H1 (cell line): ENCODE measurements around the gene FAM83G. TPM values are rescaled to one million over a fixed set of nuclear protein-coding genes. Genes with fewer than 3 reads are reported as not detected.

Experiments
- CTCF ChIA-PET: fragments of 300-600 bp; sonication (Branson Sonifier 250); formaldehyde crosslinking; loops from one replicate; lab custom pipeline; 2021; ENCODE audit not compliant: partially characterized antibody; lab: Charles Lee
- POLR2A ChIA-PET: fragments of 300-600 bp; sonication (Branson Sonifier 250); formaldehyde crosslinking; loops from one replicate; lab custom pipeline; 2021; ENCODE audit warnings: inconsistent platforms; ENCODE audit not compliant: partially characterized antibody; lab: Charles Lee
- DNase-seq, 2 experiments: peaks; one replicate each; pipeline versions ENCODE4 v3.0.0 to v3.0.0-alpha.2; 2010 to 2022; ENCODE audit warnings: low spot score in 2 of 2, low read depth in 1 of 2, mixed read lengths in 1 of 2
- FAIRE-seq: peaks from 2 replicates; lab custom pipeline; 2011; peaks lifted over from hg19 to GRCh38; lab: Jason Lieb, UNC
- H2AFZ ChIP-seq: 2 replicates; pipeline ENCODE4 v1.8.1; 2012; ENCODE audit warnings: low read length, inconsistent platforms
- H2AK5ac ChIP-seq: 2 replicates; pipeline ENCODE4 v1.6.1; 2013; ENCODE audit warnings: low read depth, low read length
- H2BK120ac ChIP-seq: replicated peaks from 2 replicates; pipeline ENCODE3; 2013; ENCODE audit warnings: low read depth, low read length, inconsistent platforms
- H2BK12ac ChIP-seq: 2 replicates; pipeline ENCODE4 v1.6.1; 2013; ENCODE audit warnings: low read depth, low read length
- H2BK15ac ChIP-seq: 2 replicates; pipeline ENCODE4 v1.6.1; 2013; ENCODE audit warnings: low read length
- H2BK20ac ChIP-seq: 2 replicates; pipeline ENCODE4 v1.6.1; 2013; ENCODE audit warnings: low read length
- H2BK5ac ChIP-seq: 2 replicates; pipeline ENCODE4 v1.6.1; 2013; ENCODE audit warnings: low read depth, low read length
- H3K14ac ChIP-seq: 2 replicates; pipeline ENCODE4 v1.6.1; 2013; ENCODE audit warnings: inconsistent platforms; ENCODE audit not compliant: insufficient read length
- H3K18ac ChIP-seq: 2 replicates; pipeline ENCODE4 v1.6.1; 2013; ENCODE audit warnings: low read length; ENCODE audit errors: extremely low read depth
- H3K23ac ChIP-seq: 2 replicates; pipeline ENCODE4 v1.6.1; 2013; ENCODE audit warnings: inconsistent platforms; ENCODE audit not compliant: insufficient read length
- H3K23me2 ChIP-seq: 2 replicates; pipeline ENCODE4 v1.6.1; 2013; ENCODE audit warnings: low read depth, low read length
- H3K27ac ChIP-seq: 2 replicates; pipeline ENCODE4 v1.6.1; 2011; ENCODE audit warnings: low read depth, low read length, inconsistent platforms
- H3K27me3 ChIP-seq, 4 experiments: replicated peaks in 1 of 4; 1 replicate in 1 of 4; 2 replicates in 3 of 4; pipeline versions ENCODE4 v1.6.1 to v1.8.1; 2011 to 2013; ENCODE audit warnings: low read length in 3 of 4, mild to moderate bottlenecking in 3 of 4, inconsistent platforms in 2 of 4, mixed read lengths in 2 of 4, moderate library complexity in 1 of 4; ENCODE audit not compliant: control insufficient read depth in 3 of 4, insufficient read depth in 3 of 4; ENCODE audit errors: extremely low read depth in 1 of 4
- H3K36me3 ChIP-seq, 4 experiments: 2 replicates each; pipeline versions ENCODE4 v1.6.1 to v1.8.1; 2011 to 2013; ENCODE audit warnings: mild to moderate bottlenecking in 4 of 4, low read length in 3 of 4, moderate library complexity in 2 of 4, control low read depth in 1 of 4, inconsistent platforms in 1 of 4; ENCODE audit not compliant: insufficient read depth in 4 of 4, control insufficient read depth in 2 of 4
- H3K4ac ChIP-seq: replicated peaks from 2 replicates; pipeline ENCODE3; 2013; ENCODE audit warnings: low read length, low read depth, mixed read lengths, inconsistent platforms; ENCODE audit not compliant: insufficient read length
- H3K4me1 ChIP-seq, 4 experiments: replicated peaks in 1 of 4; 1 replicate in 1 of 4; 2 replicates in 3 of 4; pipeline versions ENCODE4 v1.6.1 to v1.8.1; 2011 to 2013; ENCODE audit warnings: low read length in 3 of 4, inconsistent platforms in 2 of 4, mixed read lengths in 1 of 4; ENCODE audit not compliant: insufficient read depth in 4 of 4, control insufficient read depth in 3 of 4
- H3K4me2 ChIP-seq, 2 experiments: 2 replicates each; pipeline versions ENCODE4 v1.6.1 to v1.8.1; 2011 to 2013; ENCODE audit warnings: low read depth in 2 of 2, low read length in 2 of 2, control low read depth in 1 of 2, inconsistent platforms in 1 of 2, mild to moderate bottlenecking in 1 of 2; ENCODE audit not compliant: insufficient read depth in 1 of 2
- H3K4me3 ChIP-seq, 4 experiments: fragments of 200-600, 300-600 bp in 1 of 4; sonication (generic), shearing (Covaris generic), sonication (Bioruptor Twin) in 1 of 4; 2 replicates each; pipeline versions ENCODE4 v1.5.1 to v1.8.1; 2011 to 2016; ENCODE audit warnings: low read length in 4 of 4, low read depth in 3 of 4, control low read depth in 2 of 4, inconsistent platforms in 2 of 4, mild to moderate bottlenecking in 2 of 4, mixed read lengths in 1 of 4, moderate library complexity in 1 of 4; ENCODE audit not compliant: insufficient read depth in 2 of 4; ENCODE audit errors: extremely low read depth in 1 of 4
- H3K56ac ChIP-seq: replicated peaks from 2 replicates; pipeline ENCODE3; 2013; ENCODE audit warnings: low read depth, mild to moderate bottlenecking, mixed read lengths, low read length, inconsistent platforms; ENCODE audit not compliant: insufficient read length
- H3K79me1 ChIP-seq: 2 replicates; pipeline ENCODE4 v1.6.1; 2013; ENCODE audit warnings: low read depth, low read length, control low read depth
- H3K79me2 ChIP-seq, 2 experiments: 2 replicates each; pipeline versions ENCODE4 v1.6.1 to v1.8.1; 2012 to 2013; ENCODE audit warnings: low read length in 2 of 2, mild to moderate bottlenecking in 2 of 2, inconsistent platforms in 1 of 2; ENCODE audit not compliant: insufficient read depth in 2 of 2, control insufficient read depth in 1 of 2
- H3K9ac ChIP-seq, 4 experiments: replicated peaks in 1 of 4; 1 replicate in 1 of 4; 2 replicates in 3 of 4; pipeline versions ENCODE4 v1.6.1 to v1.8.1; 2011 to 2013; ENCODE audit warnings: low read depth in 3 of 4, low read length in 3 of 4, control low read depth in 2 of 4, mild to moderate bottlenecking in 2 of 4, moderate library complexity in 2 of 4, inconsistent platforms in 1 of 4; ENCODE audit errors: extremely low read depth in 1 of 4
- H3K9me3 ChIP-seq, 2 experiments: 2 replicates each; pipeline versions ENCODE4 v1.6.1 to v1.8.1; 2012 to 2013; ENCODE audit warnings: mild to moderate bottlenecking in 2 of 2, moderate library complexity in 2 of 2, control low read depth in 1 of 2, inconsistent platforms in 1 of 2, low read depth in 1 of 2, low read length in 1 of 2, mixed read lengths in 1 of 2; ENCODE audit not compliant: insufficient read depth in 2 of 2
- H4K20me1 ChIP-seq, 2 experiments: replicated peaks in 1 of 2; 2 replicates each; pipeline versions ENCODE3 to v1.8.1; 2011 to 2013; ENCODE audit warnings: inconsistent platforms in 2 of 2, low read length in 2 of 2, mild to moderate bottlenecking in 1 of 2; ENCODE audit not compliant: insufficient read depth in 2 of 2, control insufficient read depth in 1 of 2
- H4K5ac ChIP-seq: 2 replicates; pipeline ENCODE4 v1.6.1; 2013; ENCODE audit warnings: low read length, low read depth, mixed read lengths, inconsistent platforms; ENCODE audit not compliant: insufficient read length
- H4K8ac ChIP-seq: 2 replicates; pipeline ENCODE4 v1.8.0; 2013; ENCODE audit warnings: mild to moderate bottlenecking, moderate library complexity, low read length, inconsistent platforms; ENCODE audit not compliant: insufficient read depth; ENCODE audit errors: extremely low read depth
- H4K91ac ChIP-seq: replicated peaks from 2 replicates; pipeline ENCODE3; 2013; ENCODE audit warnings: low read length, mixed read lengths, inconsistent platforms; ENCODE audit not compliant: insufficient read length
- E2F6 ChIP-seq: IDR thresholded peaks from 2 replicates; pipeline ENCODE4 v1.6.1; 2012; ENCODE audit warnings: inconsistent platforms
- GABPA ChIP-seq: IDR thresholded peaks from 2 replicates; pipeline ENCODE4 v1.6.1; 2011; ENCODE audit warnings: mild to moderate bottlenecking, low read length, moderate library complexity, borderline replicate concordance; ENCODE audit not compliant: insufficient read depth
- GTF2F1 ChIP-seq: IDR thresholded peaks from 2 replicates; pipeline ENCODE4 v1.6.1; 2012; ENCODE audit warnings: low read depth, low read length, improper control_type of control experiment, borderline replicate concordance
- JUN ChIP-seq: IDR thresholded peaks from 2 replicates; pipeline ENCODE4 v1.6.1; 2011; ENCODE audit warnings: low read depth, mild to moderate bottlenecking, improper control_type of control experiment, low read length
- NRF1 ChIP-seq: IDR thresholded peaks from 2 replicates; pipeline ENCODE4 v1.6.1; 2011; ENCODE audit warnings: mild to moderate bottlenecking, low read depth, low read length, improper control_type of control experiment
- RAD21 ChIP-seq, 2 experiments: IDR thresholded peaks in 1 of 2; conservative IDR thresholded peaks in 1 of 2; 2 replicates each; pipeline ENCODE4 v1.6.1; 2011; ENCODE audit warnings: low read depth in 2 of 2, low read length in 2 of 2, improper control_type of control experiment in 1 of 2, inconsistent platforms in 1 of 2, mild to moderate bottlenecking in 1 of 2, moderate library complexity in 1 of 2
- RNF2 ChIP-seq: fragments of 200-900, 300-1000 bp; sonication (generic); IDR thresholded peaks from 2 replicates; pipeline ENCODE4 v1.7.1; 2016; ENCODE audit warnings: borderline replicate concordance, low read depth, mild to moderate bottlenecking, antibody characterized with exemption, low read length; ENCODE audit not compliant: poor library complexity, severe bottlenecking; ENCODE audit errors: missing control alignments
- SP4 ChIP-seq: IDR thresholded peaks from 2 replicates; pipeline ENCODE4 v1.6.1; 2012; ENCODE audit warnings: low read length, inconsistent platforms
- ZNF274 ChIP-seq: IDR thresholded peaks from 2 replicates; pipeline ENCODE4 v1.7.0; 2012; ENCODE audit warnings: low read length, borderline replicate concordance; ENCODE audit errors: extremely low read depth
- WGBS, 2 experiments: shearing (Covaris generic) in 1 of 2; methylation state at CpG; one replicate each; pipeline versions ENCODE4 v1.1.6 to v1.1.7; 2013 to 2015; ENCODE audit warnings: low lambda C conversion rate in 2 of 2, mixed read lengths in 2 of 2, inconsistent platforms in 1 of 2, low coverage in 1 of 2, missing lambda C conversion rate in 1 of 2; ENCODE audit not compliant: insufficient replicate concordance in 2 of 2, insufficient coverage in 1 of 2, insufficient read length in 1 of 2; ENCODE audit errors: extremely low coverage in 1 of 2, missing lambda C conversion rate in 1 of 2; 5-methylcytosine and 5-hydroxymethylcytosine counted together
- polyA plus RNA-seq, 7 experiments: library from polyadenylated mRNA; depleted of rRNA in 3 of 7; stranded (reverse) in 5 of 7; unstranded in 2 of 7; fragments of >200 nt in 5 of 7; fragments of 200-250 nt in 2 of 7; gene quantifications; 1 replicate in 5 of 7; 2 replicates in 1 of 7; 4 replicates in 1 of 7; pipeline versions ENCODE4 v1.2.1 to v1.2.3, GENCODE V29; 2011 to 2013; ENCODE audit warnings: missing spikeins in 2 of 7, mixed read lengths in 2 of 7
- total RNA-seq: library from RNA; stranded (reverse); fragmentation: NEBNext Ultra II Directional; extraction: Animal tissue kit (Norgen Biotek cat#: 25700); gene quantifications from 2 replicates; pipeline ENCODE4 v1.2.1, GENCODE V29; 2021

Gene FAM83G
- total and polyA plus RNA-seq, 2 of the 8 experiments (the other 6 are each of a cell fraction or from before 2014, with no cell fraction given), result 15.4 to 29.0 TPM

- H3K23ac ChIP-seq, result no peak overlapping the region
- H3K4me3 ChIP-seq, result no peak overlapping the region
- peaks cover 0 to 4% (median 0%) of the 10 kb centered on the region in 4 experiments; a peak in 2 of 7 replicates for H3K4me1 ChIP-seq
- no peak overlapping the region for H3K14ac ChIP-seq
- no peak overlapping the region for H2BK20ac ChIP-seq
- H3K4me2 ChIP-seq, result no peak overlapping the region
- no peak overlapping the region for H4K5ac ChIP-seq
- FAIRE-seq (no peak), DNase-seq (no peak)
- H2BK15ac ChIP-seq, result no peak overlapping the region
- POLR2A ChIA-PET, result interaction anchor here (1.2 kb wide), 1 partner anchor 23 kb away, joined by 3 read pairs; the partner anchor contains the start of gene FAM83G
- H3K79me1 ChIP-seq, result peaks cover 7% of the 10 kb centered on the region; the same call in 1 of the 2 replicates
- H3K79me2 ChIP-seq, result no peaks in the 10 kb centered on the region
- H2AFZ ChIP-seq, result no peak overlapping the region
- H2BK5ac ChIP-seq, result no peak overlapping the region
- H2BK12ac ChIP-seq, result no peak overlapping the region
- no peak overlapping the region for H3K27ac ChIP-seq
- no peaks in the 10 kb centered on the region for H3K9me3 ChIP-seq
- no peaks in the 10 kb centered on the region for H3K27me3 ChIP-seq
- 83% methylated on average over 5 of the region's 6 CpGs; no CpG with 5 or more reads in 1 of the 2 experiments for WGBS, 2 experiments
- H3K18ac ChIP-seq, result no peak overlapping the region
- no peaks in the 10 kb centered on the region for H3K23me2 ChIP-seq
- H2BK120ac ChIP-seq, result no peak overlapping the region
- no peak overlapping the region for H3K56ac ChIP-seq
- no peak overlapping the region for H4K8ac ChIP-seq
- H3K9ac ChIP-seq, result no peak overlapping the region
- H3K36me3 ChIP-seq, result peaks cover 10 to 24% (median 21%) of the 10 kb centered on the region in 4 experiments
- H2AK5ac ChIP-seq, result no peak overlapping the region
- no peak overlapping the region for H3K4ac ChIP-seq
- H4K20me1 ChIP-seq, result peaks cover 6 to 20% of the 10 kb centered on the region in 2 experiments
- no peak overlapping the region for H4K91ac ChIP-seq
- CTCF ChIA-PET, result interaction anchor here (1.0 to 4.9 kb wide), 4 partner anchors 11 to 21 kb away, joined by 3 to 30 read pairs (median 4); no protein-coding TSS in a partner anchor
- no peak for TF ChIP-seq JUN
- no peak for TF ChIP-seq RAD21 (IDR thresholded peaks at IDR 0.05 in 1 of 2, conservative IDR thresholded peaks at IDR 0.05 in 1 of 2; ENCODE audit: low read depth in 2 of 2, low read length in 2 of 2)
- TF ChIP-seq NRF1, result no peak
- TF ChIP-seq SP4, result no peak
- TF ChIP-seq GABPA, result no peak
- no peak for TF ChIP-seq ZNF274
- TF ChIP-seq RNF2, result no peak
- TF ChIP-seq GTF2F1, result no peak
- TF ChIP-seq E2F6, result no peak
Measured at GRCh38 chr17:18981335-18981641, 23.3 kb downstream of the FAM83G start.
